Activated CD4-positive, alpha-beta T cell treated with anti-CD3 and anti-CD28 coated beads for 1 hour (primary cell): ENCODE results near the gene TMTC2.

Source experiments
- DNase-seq: peaks from one replicate; pipeline ENCODE4 v3.0.0-alpha.2; 2020

Gene TMTC2

DNA sequence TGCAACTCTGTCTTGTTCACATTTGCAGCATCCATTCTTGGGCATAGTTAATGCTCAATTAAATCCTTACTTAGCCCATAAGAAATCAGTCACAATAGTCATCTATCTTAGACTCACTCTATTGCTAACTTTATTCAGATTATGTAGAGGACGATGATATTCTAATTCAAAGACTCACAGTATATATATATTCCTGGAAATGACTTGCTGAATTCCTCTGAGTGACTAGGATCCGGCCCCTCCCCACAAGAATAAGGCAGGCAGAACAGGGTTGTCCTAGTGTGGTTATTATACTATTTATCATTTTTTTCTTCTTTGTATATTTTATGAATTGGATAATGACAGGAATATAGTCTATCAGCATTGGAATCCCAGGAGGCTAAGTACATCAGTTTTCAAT lies 275.1 kb downstream of the TMTC2 start:
- no peak for DNase-seq

DNA sequence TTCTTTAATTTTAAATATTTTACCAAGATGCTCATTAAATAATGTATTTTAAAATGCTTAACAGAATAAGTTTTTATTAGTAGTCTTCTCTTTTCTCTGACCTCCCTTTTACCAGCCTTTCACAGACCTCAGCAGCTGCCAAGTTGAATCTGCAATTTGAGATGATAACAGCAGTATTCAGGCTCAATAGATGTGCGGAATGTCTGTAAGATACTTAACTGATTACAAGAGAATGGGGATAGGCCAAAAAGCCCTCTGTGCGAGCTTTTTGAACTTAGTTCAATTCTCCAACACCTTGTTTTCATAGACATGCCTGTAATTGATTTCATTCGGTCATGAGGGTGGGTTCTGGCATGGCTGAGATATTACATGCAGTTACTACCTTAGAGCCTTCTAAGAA lies 277.2 kb downstream of the TMTC2 start:
- no peak for DNase-seq

GRCh38 chr12:82964446-82964845 lies 277.7 kb downstream of the TMTC2 start:
- no peak for DNase-seq

- no peak for DNase-seq
Observed at GRCh38 chr12:82966001-82966559, 279.4 kb downstream of the TMTC2 start.

DNA sequence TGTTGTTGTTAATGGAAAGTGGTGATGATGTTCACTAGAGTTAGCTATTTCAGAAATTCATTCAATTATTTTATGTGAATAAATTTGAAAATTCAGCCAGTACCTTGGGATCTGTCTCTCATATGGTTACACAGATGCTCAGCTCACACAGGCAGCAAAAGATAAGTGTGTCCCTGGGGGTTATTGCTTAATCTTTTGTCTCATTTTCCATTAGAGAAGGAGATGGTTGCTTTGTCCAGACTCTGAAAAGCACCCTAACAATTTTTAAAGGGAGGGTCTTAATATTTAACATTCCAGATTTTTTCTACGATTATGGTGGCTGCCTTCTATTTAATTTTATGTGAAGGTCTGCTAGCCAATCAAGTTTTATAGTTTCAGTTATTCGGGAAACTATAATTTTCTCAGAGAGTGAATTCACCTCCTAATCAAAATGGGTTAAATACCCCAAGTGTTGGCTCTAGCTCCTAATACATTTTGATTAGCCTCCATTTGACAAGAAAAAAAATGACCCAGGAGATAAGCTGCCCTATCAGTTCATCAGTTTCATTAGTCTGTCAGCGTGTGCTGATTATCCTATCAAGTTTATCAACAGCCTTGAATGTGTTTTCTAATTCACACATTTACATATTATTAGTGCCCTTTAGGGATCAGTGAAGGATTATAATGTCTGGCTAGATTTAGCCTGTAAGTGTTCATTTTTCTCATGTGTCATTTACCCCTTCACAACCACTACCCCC lies 282.1 kb downstream of the TMTC2 start:
- no peak for DNase-seq

DNA sequence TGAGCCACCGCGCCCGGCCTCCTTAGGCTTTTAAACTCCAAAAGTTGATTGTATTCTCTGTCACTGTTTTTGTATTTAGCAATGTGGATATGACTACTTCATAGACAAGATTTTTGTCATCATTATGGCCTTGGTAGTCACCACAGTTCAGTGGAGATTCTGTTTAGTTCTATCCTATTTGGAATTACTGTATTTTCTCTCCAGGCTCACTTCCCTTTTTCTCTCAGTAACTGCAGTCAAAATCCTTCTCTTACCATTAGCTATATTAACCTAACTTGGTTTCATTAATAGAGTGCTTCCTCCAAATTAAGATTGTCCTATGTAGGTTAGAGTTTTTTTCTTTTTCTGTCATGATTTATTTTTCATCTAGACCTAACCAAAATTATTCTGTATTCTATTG lies 283.9 kb downstream of the TMTC2 start:
- DNase-seq = no peak

DNA sequence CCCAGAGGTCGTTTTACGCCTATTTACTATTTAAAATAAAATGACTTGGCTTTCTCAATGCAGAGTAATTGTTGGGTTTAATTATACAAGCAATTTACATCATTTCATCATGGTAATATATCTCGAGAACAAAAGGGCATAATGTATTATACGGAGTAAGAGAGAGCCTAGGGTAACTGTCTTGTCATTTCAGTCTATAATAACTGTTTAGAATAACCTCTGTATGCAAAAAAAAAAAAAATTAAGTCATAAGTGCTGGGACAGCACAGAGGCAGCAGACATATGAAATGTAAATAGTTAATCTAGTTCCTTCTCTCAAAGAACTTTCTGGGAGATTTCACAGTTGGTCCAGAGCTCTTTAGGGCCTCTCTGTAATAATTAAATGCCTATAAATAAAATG lies 284.9 kb downstream of the TMTC2 start:
- no peak for DNase-seq

- no peak for DNase-seq
Observed at GRCh38 chr12:82972624-82973023, 285.9 kb downstream of the TMTC2 start.

DNA sequence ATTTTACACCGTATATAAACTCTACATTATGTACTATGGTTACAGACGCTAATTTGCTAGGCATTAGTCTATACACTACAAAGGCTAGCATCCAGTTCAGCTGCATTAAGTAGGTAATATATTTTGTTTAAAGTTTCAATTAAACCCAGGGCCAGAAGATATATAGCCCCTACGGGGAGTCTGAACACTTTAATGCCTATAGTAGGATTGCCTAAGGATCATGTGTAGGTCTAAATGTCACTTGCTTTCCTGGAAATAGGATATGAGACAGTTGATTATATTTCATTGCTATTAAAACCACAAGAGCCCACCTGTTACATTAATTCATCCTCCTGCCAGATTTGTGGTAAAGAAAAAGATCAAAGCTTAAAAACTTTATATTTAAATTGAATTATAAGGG lies 286.9 kb downstream of the TMTC2 start:
- DNase-seq = no peak

DNA sequence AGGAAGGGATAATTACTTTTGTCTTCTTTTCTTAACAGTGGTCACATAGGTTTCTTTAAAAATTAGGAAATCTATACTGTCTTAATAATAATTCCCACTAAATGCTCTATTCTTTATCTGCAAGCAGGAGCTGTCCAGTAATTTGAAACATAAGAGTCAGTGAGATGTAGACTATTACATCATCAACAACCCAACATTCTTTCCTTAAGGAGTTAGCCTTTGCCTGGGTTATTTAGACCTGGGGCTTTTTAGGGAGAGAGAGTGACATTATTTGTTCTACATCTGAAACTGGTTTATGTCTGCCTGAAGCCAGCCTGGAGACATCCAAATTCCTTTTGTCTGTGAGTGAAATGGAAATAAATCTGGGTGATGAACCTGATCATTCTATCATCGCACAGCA lies 294.4 kb downstream of the TMTC2 start:
- no peak for DNase-seq

DNA sequence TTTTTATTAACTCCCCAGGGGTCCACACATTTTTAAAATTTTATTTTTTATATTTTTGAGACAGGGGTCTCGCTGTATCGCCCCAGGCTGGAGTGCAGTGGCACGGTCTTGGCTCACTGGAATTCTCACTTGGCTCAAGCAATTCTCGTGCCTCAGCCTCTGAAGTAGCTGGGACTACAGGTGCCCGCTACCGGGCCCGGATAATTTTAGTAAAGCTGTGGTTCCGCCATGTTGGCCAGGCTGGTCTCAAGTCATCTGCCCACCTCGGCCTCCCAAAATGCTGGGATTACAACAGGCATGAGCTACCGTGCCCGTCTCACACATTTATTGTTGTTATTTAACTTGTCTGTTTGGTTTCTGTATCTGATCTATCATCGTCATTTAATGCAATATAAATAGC lies 307.4 kb downstream of the TMTC2 start:
- no peak for DNase-seq

GRCh38 chr12:82996168-82996812 lies 309.6 kb downstream of the TMTC2 start:
- DNase-seq = no peak

GRCh38 chr12:82998509-82998908 lies 311.8 kb downstream of the TMTC2 start:
- DNase-seq = no peak

- no peak for DNase-seq
Observed at GRCh38 chr12:83003026-83003425, 316.3 kb downstream of the TMTC2 start.

- no peak for DNase-seq
Observed at GRCh38 chr12:83005534-83006197, 319.0 kb downstream of the TMTC2 start.

DNA sequence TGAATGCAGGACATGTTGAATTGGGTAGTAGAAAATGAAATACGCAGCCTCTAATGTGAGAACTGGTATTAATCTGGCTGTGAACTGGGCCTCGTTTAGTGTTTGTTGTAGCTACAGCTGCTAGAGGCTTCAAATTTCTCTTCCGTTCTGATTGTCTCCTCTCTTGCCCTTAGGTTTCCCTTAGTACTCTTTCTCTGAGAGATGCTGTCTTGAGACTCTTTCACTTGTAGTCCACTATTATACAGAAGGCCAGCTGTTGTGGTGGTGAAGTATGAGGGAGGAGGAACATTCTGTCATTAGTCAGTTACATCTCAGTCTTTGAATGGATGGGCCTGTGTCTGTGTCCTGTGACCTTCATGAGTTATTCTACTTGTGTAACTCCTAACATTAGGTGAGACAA lies 322.0 kb downstream of the TMTC2 start:
- no peak for DNase-seq

DNA sequence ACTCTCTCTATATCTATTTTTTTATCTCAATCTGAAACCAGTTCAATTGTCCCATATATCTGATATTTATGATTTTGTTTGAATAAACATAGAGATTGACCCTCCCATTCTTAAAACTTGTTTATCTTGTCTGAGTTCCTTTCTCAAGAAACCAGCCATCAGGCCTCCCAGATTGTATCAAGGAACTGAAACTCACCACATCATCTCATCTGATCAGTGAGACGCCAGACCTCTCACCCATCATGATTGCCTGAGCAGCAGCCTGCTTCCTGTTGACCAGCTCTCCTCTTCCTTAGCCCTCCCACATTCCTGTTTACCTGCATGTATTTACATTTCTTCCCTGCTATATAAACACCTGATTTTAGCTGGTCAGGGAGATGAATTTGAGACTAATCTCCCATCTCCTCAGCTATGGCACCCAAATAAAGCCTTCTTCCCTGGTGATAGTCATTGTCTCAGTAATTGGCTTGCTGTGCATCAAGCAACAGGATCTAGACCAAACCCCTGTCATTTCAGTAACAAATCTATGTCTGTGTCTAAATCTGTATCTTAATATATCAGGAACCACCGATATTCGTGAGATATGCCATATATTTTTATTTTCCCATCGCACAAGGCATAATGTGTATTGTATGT lies 323.6 kb downstream of the TMTC2 start:
- DNase-seq = no peak

GRCh38 chr12:83015390-83016217 lies 328.9 kb downstream of the TMTC2 start:
- DNase-seq = no peak

- no peak for DNase-seq
Observed at GRCh38 chr12:83016218-83016835, 329.6 kb downstream of the TMTC2 start.

DNA sequence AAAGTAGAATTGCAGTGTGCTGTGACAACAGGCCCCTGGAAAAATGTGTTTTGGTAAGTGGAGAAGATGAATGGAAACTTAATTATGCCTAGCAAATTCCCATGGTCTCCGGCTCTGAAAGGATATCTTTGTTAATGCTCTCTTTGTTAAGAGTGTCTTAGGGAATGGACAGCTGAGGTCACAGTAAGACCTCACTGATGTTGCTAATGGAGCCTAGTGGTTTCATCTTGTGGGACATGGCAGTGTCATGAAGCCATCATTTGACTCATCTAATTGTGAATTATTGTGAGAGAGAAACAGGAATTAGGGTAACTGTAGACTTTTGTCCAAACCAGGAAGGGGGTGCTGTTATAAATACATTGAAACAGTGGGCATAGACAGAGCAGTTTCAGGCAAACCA lies 330.3 kb downstream of the TMTC2 start:
- DNase-seq = no peak

DNA sequence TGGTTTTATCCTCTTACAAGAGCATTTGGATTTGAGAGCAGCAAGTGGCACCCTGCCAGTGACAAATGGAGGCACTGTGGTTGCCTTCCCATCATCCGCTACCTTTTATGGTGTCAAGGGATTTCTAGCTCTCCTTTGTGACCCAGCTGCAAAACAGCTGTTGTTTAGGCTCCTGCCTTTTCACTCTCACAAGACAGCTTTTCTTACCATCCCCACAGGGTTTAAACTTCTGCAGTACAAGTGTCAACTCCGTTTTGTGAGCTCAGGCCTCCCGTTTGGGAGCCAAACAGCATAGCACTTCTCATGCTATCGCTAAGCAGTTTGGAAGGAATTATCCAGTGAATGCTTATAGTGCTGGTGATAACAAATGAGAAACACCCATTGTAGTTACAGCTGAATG lies 331.4 kb downstream of the TMTC2 start:
- no peak for DNase-seq
